ENCODE data around the gene OR1M1. TPM values are rescaled to one million over a fixed set of nuclear protein-coding genes. Genes with fewer than 3 reads are reported as not detected.

Gene OR1M1
- total RNA-seq, 4 donors from 2014 or later = not detected

GRCh38 chr19:9115307-9115813 lies 28.5 kb downstream of the OR1M1 start, which contains the start of gene OR7G1:
Gene OR7G1, minus strand, starts transcription at chr19:9115763. Its CDS starts 0 bp downstream, at chr19:9115763.
- no peak for TF ChIP-seq EP300 (IDR thresholded peaks at IDR 0.05)
- TF ChIP-seq CTCF (IDR thresholded peaks at IDR 0.05) = no peak
- no peak for TF ChIP-seq POLR2A (IDR thresholded peaks at IDR 0.05)
- TF ChIP-seq POLR2AphosphoS5 (IDR thresholded peaks at IDR 0.05) = no peak
- H3K9me3 ChIP-seq = peaks cover 0 to 6% (median 0%) of the 10 kb centered on the region in 3 donors
- no peak within 1 kb of the TSS for H3K27ac ChIP-seq
- H3K4me3 ChIP-seq = no peak within 1 kb of the TSS
- no peaks in the 10 kb centered on the region for H3K4me1 ChIP-seq
- WGBS, 2 donors (ENCODE audit: low coverage in 1 of 2) = 79% methylated on average over 2 of the region's 2 CpGs; no CpG with 5 or more reads in 1 of the 2 donors
- peaks cover 41% of the 10 kb centered on the region for H3K27me3 ChIP-seq
- no peak for ATAC-seq
- H3K36me3 ChIP-seq = no peaks in the 10 kb centered on the region

GRCh38 chr19:9116547-9116946 lies 29.7 kb downstream of the OR1M1 start:
- Histone ChIP-seq H3K27me3 (peaks cover 43% of the 10 kb centered on the region), H3K27ac (no peak overlapping the region), H3K4me3 (no peak overlapping the region), H3K9me3 (peaks cover 0 to 14% (median 0%) of the 10 kb centered on the region in 3 donors), H3K36me3 (no peaks in the 10 kb centered on the region), H3K4me1 (no peaks in the 10 kb centered on the region)
- WGBS, 2 donors (ENCODE audit: low coverage in 1 of 2) = 55 to 67% methylated on average over 1 to 5 of the region's 5 CpGs
- no peak for ATAC-seq
- TF ChIP-seq POLR2AphosphoS5 (IDR thresholded peaks at IDR 0.05) (no peak), POLR2A (IDR thresholded peaks at IDR 0.05) (no peak), EP300 (IDR thresholded peaks at IDR 0.05) (no peak), CTCF (IDR thresholded peaks at IDR 0.05) (no peak)

GRCh38 chr19:9126900-9127405 lies 40.1 kb downstream of the OR1M1 start, which contains the start of gene OR7G3:
Gene OR7G3, minus strand, starts transcription at chr19:9126950. Its CDS starts 0 bp downstream, at chr19:9126950.
- Histone ChIP-seq H3K4me3 (no peak within 1 kb of the TSS), H3K27me3 (peaks cover 49% of the 10 kb centered on the region), H3K27ac (no peak within 1 kb of the TSS), H3K4me1 (no peaks in the 10 kb centered on the region), H3K36me3 (no peaks in the 10 kb centered on the region), H3K9me3 (no peaks in the 10 kb centered on the region)
- TF ChIP-seq POLR2AphosphoS5 (IDR thresholded peaks at IDR 0.05) (no peak), EP300 (IDR thresholded peaks at IDR 0.05) (no peak), POLR2A (IDR thresholded peaks at IDR 0.05) (no peak), CTCF (IDR thresholded peaks at IDR 0.05) (no peak)
- WGBS, 2 donors (ENCODE audit: low coverage in 1 of 2) = 80 to 100% methylated on average over 1 of the region's 1 CpG
- no peak for ATAC-seq

- no peaks in the 10 kb centered on the region for H3K9me3 ChIP-seq
- no peak overlapping the region for H3K4me3 ChIP-seq
- H3K27me3 ChIP-seq = peaks cover 49% of the 10 kb centered on the region
- H3K36me3 ChIP-seq = no peaks in the 10 kb centered on the region
- 39 to 53% methylated on average over 2 of the region's 3 CpGs for WGBS, 2 donors (ENCODE audit: low coverage in 1 of 2)
- no peak for ATAC-seq
- TF ChIP-seq POLR2AphosphoS5 (IDR thresholded peaks at IDR 0.05) (no peak), POLR2A (IDR thresholded peaks at IDR 0.05) (no peak), EP300 (IDR thresholded peaks at IDR 0.05) (no peak), CTCF (IDR thresholded peaks at IDR 0.05) (no peak)
- H3K4me1 ChIP-seq = no peaks in the 10 kb centered on the region
- H3K27ac ChIP-seq = no peak overlapping the region
These were observed 41.3 kb downstream of the OR1M1 start for GRCh38 chr19:9128171-9128570.

GRCh38 chr19:9130965-9131364 lies 44.1 kb downstream of the OR1M1 start:
- TF ChIP-seq POLR2AphosphoS5 (IDR thresholded peaks at IDR 0.05) (no peak), POLR2A (IDR thresholded peaks at IDR 0.05) (no peak), EP300 (IDR thresholded peaks at IDR 0.05) (no peak), CTCF (IDR thresholded peaks at IDR 0.05) (no peak)
- no peak for ATAC-seq
- H3K4me3 ChIP-seq = no peak overlapping the region
- no peaks in the 10 kb centered on the region for H3K9me3 ChIP-seq
- H3K36me3 ChIP-seq = no peaks in the 10 kb centered on the region
- H3K4me1 ChIP-seq = no peaks in the 10 kb centered on the region
- H3K27me3 ChIP-seq = peaks cover 59% of the 10 kb centered on the region
- WGBS, 2 donors (ENCODE audit: low coverage in 1 of 2) = 62 to 75% methylated on average over 1 of the region's 1 CpG
- no peak overlapping the region for H3K27ac ChIP-seq

Measured in gastroesophageal sphincter (tissue), 4 donors.